ENCODE data around the gene CACNA2D3. TPM values are rescaled to one million over a fixed set of nuclear protein-coding genes. Genes with fewer than 3 reads are reported as not detected.
A peak's percentile ranks its signal among the peaks of the same experiment; 100 is the strongest.

CACNA2D3 gene
- total RNA-seq, 1 donor from 2014 or later = 10.0 TPM

DNA sequence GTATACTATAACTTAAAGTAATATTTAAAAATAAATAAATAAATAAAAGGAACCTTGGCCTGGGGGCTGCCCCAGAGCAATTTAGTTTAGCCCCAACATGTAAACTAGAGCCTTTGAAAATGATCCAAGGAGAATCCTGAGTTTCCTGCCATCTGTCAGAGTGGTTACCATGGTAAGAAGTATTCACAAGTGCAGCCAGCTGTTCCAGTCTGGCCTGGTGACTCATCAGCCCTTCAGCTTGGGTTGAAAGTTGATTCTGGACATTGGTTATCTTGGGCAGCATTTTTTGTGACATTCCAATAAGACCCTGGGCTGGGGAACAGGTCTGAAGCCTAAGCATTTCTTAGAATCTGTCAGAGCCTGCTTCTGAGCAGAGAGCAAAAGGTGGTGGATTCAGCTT is 878.2 kb downstream of the CACNA2D3 start:
- Mint-ChIP-seq H3K4me3 (ENCODE audit: unreplicated experiment) (no peak overlapping the region), H3K27me3 (ENCODE audit: unreplicated experiment) (peaks cover 4% of the 10 kb centered on the region), H3K27ac (ENCODE audit: unreplicated experiment) (peak overlapping the region; percentile 67), H3K9me3 (ENCODE audit: unreplicated experiment) (peaks cover 3% of the 10 kb centered on the region), H3K36me3 (ENCODE audit: unreplicated experiment) (no peaks in the 10 kb centered on the region), H3K4me1 (ENCODE audit: low read depth, unreplicated experiment) (peaks cover 14% of the 10 kb centered on the region)
- DNase-seq = peak; percentile 52
- TF ChIP-seq, protein P1, sequence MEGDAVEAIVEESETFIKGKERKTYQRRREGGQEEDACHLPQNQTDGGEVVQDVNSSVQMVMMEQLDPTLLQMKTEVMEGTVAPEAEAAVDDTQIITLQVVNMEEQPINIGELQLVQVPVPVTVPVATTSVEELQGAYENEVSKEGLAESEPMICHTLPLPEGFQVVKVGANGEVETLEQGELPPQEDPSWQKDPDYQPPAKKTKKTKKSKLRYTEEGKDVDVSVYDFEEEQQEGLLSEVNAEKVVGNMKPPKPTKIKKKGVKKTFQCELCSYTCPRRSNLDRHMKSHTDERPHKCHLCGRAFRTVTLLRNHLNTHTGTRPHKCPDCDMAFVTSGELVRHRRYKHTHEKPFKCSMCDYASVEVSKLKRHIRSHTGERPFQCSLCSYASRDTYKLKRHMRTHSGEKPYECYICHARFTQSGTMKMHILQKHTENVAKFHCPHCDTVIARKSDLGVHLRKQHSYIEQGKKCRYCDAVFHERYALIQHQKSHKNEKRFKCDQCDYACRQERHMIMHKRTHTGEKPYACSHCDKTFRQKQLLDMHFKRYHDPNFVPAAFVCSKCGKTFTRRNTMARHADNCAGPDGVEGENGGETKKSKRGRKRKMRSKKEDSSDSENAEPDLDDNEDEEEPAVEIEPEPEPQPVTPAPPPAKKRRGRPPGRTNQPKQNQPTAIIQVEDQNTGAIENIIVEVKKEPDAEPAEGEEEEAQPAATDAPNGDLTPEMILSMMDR (IDR thresholded peaks at IDR 0.05; ENCODE audit: partially characterized antibody, unreplicated experiment) = no peak

DNA sequence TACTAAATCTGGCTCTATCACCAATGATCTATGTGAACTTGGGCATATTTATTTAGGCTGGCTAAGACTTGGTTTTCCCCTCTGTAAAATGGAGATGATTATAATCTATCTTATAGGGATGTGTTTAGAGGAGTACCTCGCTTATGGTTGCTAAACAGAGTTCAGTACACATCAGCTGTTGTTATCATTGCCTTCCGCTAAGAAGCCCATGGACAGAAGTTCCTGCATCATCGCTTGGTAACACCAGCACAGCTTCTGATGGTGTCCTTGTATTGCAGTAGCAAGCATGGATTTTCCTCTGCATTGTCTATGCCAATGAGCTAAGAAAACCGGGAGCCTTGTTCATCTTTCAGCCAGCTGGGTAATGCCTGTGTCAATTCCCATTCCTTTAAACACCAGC is 878.6 kb downstream of the CACNA2D3 start:
- TF ChIP-seq, protein P1 (IDR thresholded peaks at IDR 0.05; ENCODE audit: partially characterized antibody, unreplicated experiment) = no peak
- Mint-ChIP-seq H3K27me3 (ENCODE audit: unreplicated experiment) (peaks cover 2% of the 10 kb centered on the region), H3K36me3 (ENCODE audit: unreplicated experiment) (no peaks in the 10 kb centered on the region), H3K4me3 (ENCODE audit: unreplicated experiment) (no peak overlapping the region), H3K9me3 (ENCODE audit: unreplicated experiment) (peaks cover 3% of the 10 kb centered on the region), H3K4me1 (ENCODE audit: low read depth, unreplicated experiment) (peaks cover 14% of the 10 kb centered on the region), H3K27ac (ENCODE audit: unreplicated experiment) (peak overlapping the region; percentile 67)
- no peak for DNase-seq

DNA sequence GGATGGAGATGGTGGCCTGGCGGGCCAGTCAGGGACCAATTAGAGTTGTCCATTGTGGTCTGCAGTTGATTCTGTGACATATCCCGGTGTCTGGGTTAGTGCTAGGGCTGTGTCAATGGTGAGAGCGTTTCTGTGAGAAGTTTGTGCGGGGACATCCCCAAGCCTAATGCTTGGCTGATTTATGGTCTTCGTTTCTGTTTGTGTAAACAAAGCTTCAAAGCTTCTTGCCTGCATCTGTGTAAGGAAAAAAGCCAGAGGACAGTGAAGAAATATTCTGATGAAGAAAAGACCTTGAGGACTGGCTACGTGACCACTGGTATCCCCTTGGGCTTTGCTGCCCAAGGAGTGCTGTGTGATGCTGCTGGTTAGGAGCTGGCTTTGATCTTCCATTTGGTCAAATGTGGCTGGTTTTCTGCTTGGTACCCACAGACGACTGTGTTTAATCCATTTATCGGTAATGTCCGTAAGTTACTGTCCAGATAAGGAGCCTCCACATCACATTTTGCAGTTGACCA is 880.1 kb downstream of the CACNA2D3 start:
- Mint-ChIP-seq H3K27ac (ENCODE audit: unreplicated experiment) (no peak overlapping the region), H3K4me1 (ENCODE audit: low read depth, unreplicated experiment) (peaks cover 14% of the 10 kb centered on the region), H3K27me3 (ENCODE audit: unreplicated experiment) (no peaks in the 10 kb centered on the region), H3K4me3 (ENCODE audit: unreplicated experiment) (no peak overlapping the region), H3K36me3 (ENCODE audit: unreplicated experiment) (no peaks in the 10 kb centered on the region), H3K9me3 (ENCODE audit: unreplicated experiment) (peaks cover 3% of the 10 kb centered on the region)
- no peak for DNase-seq
- TF ChIP-seq, protein P1 (IDR thresholded peaks at IDR 0.05; ENCODE audit: partially characterized antibody, unreplicated experiment) = no peak

DNA sequence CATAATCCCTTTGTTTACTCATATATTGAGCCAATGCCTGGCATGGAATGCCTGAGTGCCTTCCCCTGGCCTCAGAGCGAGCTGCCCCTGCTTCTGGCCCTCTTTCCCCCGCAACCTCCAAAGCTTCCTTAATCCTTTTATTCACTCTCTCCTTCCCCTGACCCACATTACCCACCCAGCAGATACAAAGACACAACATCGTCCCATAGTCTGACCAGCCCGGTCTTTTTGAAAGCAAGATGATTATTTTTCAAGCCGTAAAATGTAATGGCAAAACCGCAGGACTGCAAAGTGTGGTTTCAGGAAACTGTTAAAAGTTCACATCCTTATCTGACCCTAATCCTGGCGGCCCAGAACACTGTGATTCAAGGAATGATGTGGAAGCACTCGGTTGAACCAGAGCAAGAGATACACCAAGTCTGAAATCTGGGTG is 883.9 kb downstream of the CACNA2D3 start:
- peaks cover 3% of the 10 kb centered on the region for H3K9me3 Mint-ChIP-seq (ENCODE audit: unreplicated experiment)
- peaks cover 2% of the 10 kb centered on the region for H3K4me1 Mint-ChIP-seq (ENCODE audit: low read depth, unreplicated experiment)
- TF ChIP-seq, protein P1 (IDR thresholded peaks at IDR 0.05; ENCODE audit: partially characterized antibody, unreplicated experiment) = no peak
- H3K36me3 Mint-ChIP-seq (ENCODE audit: unreplicated experiment) = no peaks in the 10 kb centered on the region
- no peak for DNase-seq
- no peaks in the 10 kb centered on the region for H3K27me3 Mint-ChIP-seq (ENCODE audit: unreplicated experiment)
- H3K4me3 Mint-ChIP-seq (ENCODE audit: unreplicated experiment) = no peak overlapping the region
- H3K27ac Mint-ChIP-seq (ENCODE audit: unreplicated experiment) = no peak overlapping the region

DNA sequence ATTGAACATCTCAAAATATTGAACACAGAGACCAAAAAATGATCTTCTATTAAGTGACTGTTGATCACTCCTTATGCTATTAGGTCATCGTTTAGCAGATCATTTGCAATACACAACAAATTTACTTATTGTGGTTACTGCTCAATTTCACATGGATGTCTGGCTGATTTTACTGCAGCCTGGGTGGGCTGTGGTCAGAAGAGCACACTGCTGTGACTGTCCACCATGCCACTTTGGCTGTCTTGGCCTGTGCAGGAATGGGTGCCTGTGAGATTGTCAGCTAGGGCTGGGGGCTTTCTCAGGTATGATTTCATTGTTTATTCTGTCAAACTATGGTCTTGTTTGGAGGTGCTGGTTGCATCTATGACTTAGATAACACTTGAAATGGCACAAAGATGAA is 885.6 kb downstream of the CACNA2D3 start:
- Mint-ChIP-seq H3K4me3 (ENCODE audit: unreplicated experiment) (no peak overlapping the region), H3K27ac (ENCODE audit: unreplicated experiment) (no peak overlapping the region), H3K27me3 (ENCODE audit: unreplicated experiment) (no peaks in the 10 kb centered on the region), H3K36me3 (ENCODE audit: unreplicated experiment) (no peaks in the 10 kb centered on the region), H3K4me1 (ENCODE audit: low read depth, unreplicated experiment) (no peaks in the 10 kb centered on the region), H3K9me3 (ENCODE audit: unreplicated experiment) (no peaks in the 10 kb centered on the region)
- DNase-seq = no peak
- TF ChIP-seq, protein P1 (IDR thresholded peaks at IDR 0.05; ENCODE audit: partially characterized antibody, unreplicated experiment) = no peak
